ENCODE data around the gene WBP1.

GRCh38 chr2:74488643-74489481 is 30.6 kb downstream of the WBP1 start:
- TF ChIP-seq CTCF (conservative IDR thresholded peaks at IDR 0.05 in 1 of 2, IDR thresholded peaks at IDR 0.05 in 1 of 2; ENCODE audit: low read depth in 1 of 2, low read length in 2 of 2) (no peak), EZH2 (IDR thresholded peaks at IDR 0.05; ENCODE audit: low read length, missing control alignments) (no peak)

Measured in fibroblast of lung (primary cell).